Measurements from ENCODE around the gene PARD3.

GRCh38 chr10:34237898-34238455, 577.1 kb downstream of the PARD3 start:
- TF ChIP-seq CTCF (IDR thresholded peaks at IDR 0.05), result no peak
- no peak for TF ChIP-seq POLR2A (IDR thresholded peaks at IDR 0.05)
- TF ChIP-seq EP300 (IDR thresholded peaks at IDR 0.05; ENCODE audit: low read depth), result no peak
- no peak for TF ChIP-seq POLR2AphosphoS5 (IDR thresholded peaks at IDR 0.05)
